GM12874 (cell line): ENCODE results near the gene RILPL2.

ENCODE experiments used
- TF ChIP-seq, protein P1 (sequence below): IDR thresholded peaks from 2 replicates; pipeline ENCODE4 v1.5.1; 2011; ENCODE audit warnings: low read depth, mild to moderate bottlenecking, control low read depth, low read length, moderate library complexity; ENCODE audit not compliant: insufficient read depth

RILPL2 gene

GRCh38 chr12:123379391-123379790, 57.1 kb downstream of the RILPL2 start:
- TF ChIP-seq, protein P1, sequence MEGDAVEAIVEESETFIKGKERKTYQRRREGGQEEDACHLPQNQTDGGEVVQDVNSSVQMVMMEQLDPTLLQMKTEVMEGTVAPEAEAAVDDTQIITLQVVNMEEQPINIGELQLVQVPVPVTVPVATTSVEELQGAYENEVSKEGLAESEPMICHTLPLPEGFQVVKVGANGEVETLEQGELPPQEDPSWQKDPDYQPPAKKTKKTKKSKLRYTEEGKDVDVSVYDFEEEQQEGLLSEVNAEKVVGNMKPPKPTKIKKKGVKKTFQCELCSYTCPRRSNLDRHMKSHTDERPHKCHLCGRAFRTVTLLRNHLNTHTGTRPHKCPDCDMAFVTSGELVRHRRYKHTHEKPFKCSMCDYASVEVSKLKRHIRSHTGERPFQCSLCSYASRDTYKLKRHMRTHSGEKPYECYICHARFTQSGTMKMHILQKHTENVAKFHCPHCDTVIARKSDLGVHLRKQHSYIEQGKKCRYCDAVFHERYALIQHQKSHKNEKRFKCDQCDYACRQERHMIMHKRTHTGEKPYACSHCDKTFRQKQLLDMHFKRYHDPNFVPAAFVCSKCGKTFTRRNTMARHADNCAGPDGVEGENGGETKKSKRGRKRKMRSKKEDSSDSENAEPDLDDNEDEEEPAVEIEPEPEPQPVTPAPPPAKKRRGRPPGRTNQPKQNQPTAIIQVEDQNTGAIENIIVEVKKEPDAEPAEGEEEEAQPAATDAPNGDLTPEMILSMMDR = no peak

- TF ChIP-seq, protein P1 = no peak
These were observed 67.3 kb downstream of the RILPL2 start for GRCh38 chr12:123369229-123369628.

DNA sequence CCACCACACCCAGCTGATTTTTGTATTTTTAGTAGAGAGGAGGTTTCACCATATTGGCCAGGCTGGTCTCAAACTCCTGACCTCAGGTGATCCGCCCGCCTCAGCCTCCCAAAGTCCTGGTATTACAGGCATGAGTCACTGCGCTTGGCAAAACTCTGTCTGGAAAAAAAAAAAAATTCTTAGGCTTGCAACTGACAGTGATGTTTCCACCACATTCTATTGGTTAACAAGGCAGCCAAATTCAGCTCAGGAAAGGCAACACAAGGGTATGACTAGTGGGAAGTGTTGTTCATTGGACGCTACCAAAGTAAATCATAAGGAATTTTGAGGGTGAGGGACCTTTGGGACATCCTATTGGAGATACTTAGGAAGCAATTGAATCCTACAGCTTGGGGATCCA, 69.0 kb downstream of the RILPL2 start:
- TF ChIP-seq, protein P1 = no peak
